Tibial artery (tissue), 4 donors: ENCODE results near the gene MGAT5.
A peak's percentile ranks its signal among the peaks of the same experiment; 100 is the strongest.

Experiments used
- DNase-seq, 2 donors: peaks; one replicate each; pipeline ENCODE4 v3.0.0-alpha.2; 2019
- H3K27ac ChIP-seq, 2 donors: fragments of 200-600 bp; sonication (generic) in 1 of 2; 1 replicate in 1 of 2; 2 replicates in 1 of 2; pipeline ENCODE4 v1.5.1; 2018 to 2019; ENCODE audit warnings: mild to moderate bottlenecking in 1 of 2
- H3K27me3 ChIP-seq, 2 donors: fragments of 200-600 bp; sonication (generic) in 1 of 2; one replicate each; pipeline versions ENCODE4 v1.5.1 to v1.6.0; 2016 to 2019
- H3K36me3 ChIP-seq, 3 donors: fragments of 200-600 bp; sonication (generic) in 2 of 3; one replicate each; pipeline ENCODE4 v1.5.1; 2016 to 2019; ENCODE audit warnings: mild to moderate bottlenecking in 2 of 3
- H3K4me1 ChIP-seq, 4 donors: fragments of 200-600 bp; sonication (generic) in 2 of 4; 1 replicate in 3 of 4; 2 replicates in 1 of 4; pipeline ENCODE4 v1.5.1; 2016 to 2019
- H3K4me3 ChIP-seq, 2 donors: fragments of 200-600 bp; sonication (generic) in 1 of 2; 1 replicate in 1 of 2; 2 replicates in 1 of 2; pipeline ENCODE4 v1.5.1; 2018 to 2019; ENCODE audit warnings: mild to moderate bottlenecking in 2 of 2
- H3K9me3 ChIP-seq, 3 donors: fragments of 200-600 bp; sonication (generic) in 1 of 3; one replicate each; pipeline ENCODE4 v1.5.1; 2016 to 2019
- intact Hi-C: fragments of 100-400 bp; cut with DNase I; formaldehyde crosslinking; loops from one replicate; pipeline ENCODE4 v1.15.0; 2023; ENCODE audit warnings: low total_unique reads
- TF ChIP-seq, protein P1 (sequence below), 2 experiments: fragments of 200-600 bp in 1 of 2; fragments of 450-650 bp in 1 of 2; IDR thresholded peaks; one replicate each; pipeline ENCODE4 v1.5.1; 2017 to 2019; ENCODE audit warnings: antibody characterized with exemption in 2 of 2, mild to moderate bottlenecking in 1 of 2, moderate library complexity in 1 of 2

MGAT5 gene

DNA sequence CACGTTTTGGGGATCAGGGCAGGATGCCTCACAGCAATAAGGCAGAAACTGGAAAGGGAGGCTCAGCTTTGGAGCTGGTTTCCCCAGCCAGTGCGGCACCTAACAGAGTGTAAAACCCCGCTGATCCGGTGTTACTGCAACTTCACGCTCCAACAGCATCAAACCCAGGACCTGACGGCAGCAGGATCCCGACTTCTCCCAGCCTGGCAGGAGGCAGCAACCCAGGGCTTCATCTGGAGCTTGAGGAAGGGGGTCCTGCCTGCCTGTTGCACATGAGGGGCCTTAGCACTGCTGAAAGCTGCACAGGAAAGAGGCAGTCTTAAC lies 209.8 kb downstream of the MGAT5 start:
- no peak overlapping the region for H3K27ac ChIP-seq
- intact Hi-C loops: no loop called here
- DNase-seq: peak in 1 of 2 donors; percentile 20

DNA sequence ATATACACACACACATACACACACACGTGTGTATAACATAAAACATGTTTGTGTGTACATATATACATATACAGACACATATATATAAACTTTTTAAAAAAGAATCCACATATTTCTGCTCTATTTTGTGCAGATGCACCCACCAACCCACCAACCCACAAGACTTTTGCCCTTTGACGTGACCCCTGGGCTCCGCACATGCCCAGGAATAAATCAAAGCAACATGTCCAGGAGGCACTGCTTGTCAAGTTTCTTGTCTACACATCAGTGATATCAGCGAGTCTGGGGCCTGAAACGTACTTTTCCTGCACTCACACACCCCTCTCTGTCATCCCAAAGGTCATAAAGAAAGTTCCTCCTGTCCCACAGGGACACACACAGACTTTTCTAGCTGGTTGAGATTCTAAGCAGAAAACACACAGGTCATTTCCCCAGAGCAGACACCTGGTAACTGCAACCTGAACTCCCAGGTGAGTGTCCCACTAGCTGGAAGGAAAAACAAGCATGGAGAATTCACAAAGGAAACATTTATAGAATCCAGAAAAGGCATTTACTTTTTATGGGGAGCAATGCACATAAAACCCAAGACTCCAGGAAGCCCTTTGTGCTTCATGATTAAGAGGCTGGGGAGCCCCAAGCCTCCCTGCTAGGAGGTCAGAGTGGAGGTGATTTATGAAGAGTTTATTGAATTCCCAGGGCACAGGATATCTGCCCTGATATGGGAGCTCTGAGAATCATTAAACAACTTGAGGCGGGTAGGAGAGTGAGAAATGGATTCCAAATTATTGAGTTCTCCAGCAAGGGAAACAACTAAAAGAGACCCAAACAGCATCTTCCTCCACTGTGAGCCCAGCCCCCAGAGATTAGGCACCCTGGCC lies 211.6 kb downstream of the MGAT5 start:
- TF ChIP-seq, protein P1, sequence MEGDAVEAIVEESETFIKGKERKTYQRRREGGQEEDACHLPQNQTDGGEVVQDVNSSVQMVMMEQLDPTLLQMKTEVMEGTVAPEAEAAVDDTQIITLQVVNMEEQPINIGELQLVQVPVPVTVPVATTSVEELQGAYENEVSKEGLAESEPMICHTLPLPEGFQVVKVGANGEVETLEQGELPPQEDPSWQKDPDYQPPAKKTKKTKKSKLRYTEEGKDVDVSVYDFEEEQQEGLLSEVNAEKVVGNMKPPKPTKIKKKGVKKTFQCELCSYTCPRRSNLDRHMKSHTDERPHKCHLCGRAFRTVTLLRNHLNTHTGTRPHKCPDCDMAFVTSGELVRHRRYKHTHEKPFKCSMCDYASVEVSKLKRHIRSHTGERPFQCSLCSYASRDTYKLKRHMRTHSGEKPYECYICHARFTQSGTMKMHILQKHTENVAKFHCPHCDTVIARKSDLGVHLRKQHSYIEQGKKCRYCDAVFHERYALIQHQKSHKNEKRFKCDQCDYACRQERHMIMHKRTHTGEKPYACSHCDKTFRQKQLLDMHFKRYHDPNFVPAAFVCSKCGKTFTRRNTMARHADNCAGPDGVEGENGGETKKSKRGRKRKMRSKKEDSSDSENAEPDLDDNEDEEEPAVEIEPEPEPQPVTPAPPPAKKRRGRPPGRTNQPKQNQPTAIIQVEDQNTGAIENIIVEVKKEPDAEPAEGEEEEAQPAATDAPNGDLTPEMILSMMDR (IDR thresholded peaks at IDR 0.05): no peak
- Histone ChIP-seq H3K27me3 (no peaks in the 10 kb centered on the region), H3K4me1 (no peaks in the 10 kb centered on the region), H3K9me3 (no peaks in the 10 kb centered on the region), H3K36me3 (no peaks in the 10 kb centered on the region), H3K4me3 (no peak overlapping the region), H3K27ac (no peak overlapping the region)
- intact Hi-C loops: no loop called here
- peak in 1 of 2 donors; percentile 15 for DNase-seq

More for the DNA sequence above, 209.8 kb downstream of the MGAT5 start:
- H3K9me3 ChIP-seq: no peaks in the 10 kb centered on the region
- H3K4me1 ChIP-seq: no peaks in the 10 kb centered on the region
- H3K4me3 ChIP-seq: no peak overlapping the region
- H3K27me3 ChIP-seq: no peaks in the 10 kb centered on the region
- no peaks in the 10 kb centered on the region for H3K36me3 ChIP-seq
- TF ChIP-seq, protein P1 (IDR thresholded peaks at IDR 0.05): no peak

DNA sequence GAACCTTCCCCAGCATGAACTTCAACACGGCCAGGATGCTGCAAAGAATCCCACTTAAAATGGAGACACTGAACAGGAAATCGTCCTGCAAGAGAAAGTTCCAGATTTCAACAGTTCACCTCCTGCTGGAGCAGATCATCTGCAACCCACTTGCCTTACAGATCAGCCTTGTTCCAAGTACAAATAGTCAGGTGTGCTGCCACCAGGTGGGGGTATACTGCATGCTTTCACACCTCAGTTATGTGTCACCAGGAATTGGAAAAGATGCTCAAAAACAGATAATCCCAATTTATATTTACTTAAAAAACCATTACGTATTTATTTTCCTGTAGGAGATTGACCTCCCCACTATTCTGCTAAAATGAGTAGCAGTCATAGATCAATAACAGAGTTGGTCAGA lies 212.3 kb downstream of the MGAT5 start:
- Histone ChIP-seq H3K4me3 (no peak overlapping the region), H3K27me3 (no peaks in the 10 kb centered on the region), H3K9me3 (no peaks in the 10 kb centered on the region), H3K36me3 (no peaks in the 10 kb centered on the region), H3K27ac (no peak overlapping the region), H3K4me1 (no peaks in the 10 kb centered on the region)
- intact Hi-C loops: no loop called here
- TF ChIP-seq, protein P1 (IDR thresholded peaks at IDR 0.05): no peak
- DNase-seq: peak in 1 of 2 donors; percentile 17

DNA sequence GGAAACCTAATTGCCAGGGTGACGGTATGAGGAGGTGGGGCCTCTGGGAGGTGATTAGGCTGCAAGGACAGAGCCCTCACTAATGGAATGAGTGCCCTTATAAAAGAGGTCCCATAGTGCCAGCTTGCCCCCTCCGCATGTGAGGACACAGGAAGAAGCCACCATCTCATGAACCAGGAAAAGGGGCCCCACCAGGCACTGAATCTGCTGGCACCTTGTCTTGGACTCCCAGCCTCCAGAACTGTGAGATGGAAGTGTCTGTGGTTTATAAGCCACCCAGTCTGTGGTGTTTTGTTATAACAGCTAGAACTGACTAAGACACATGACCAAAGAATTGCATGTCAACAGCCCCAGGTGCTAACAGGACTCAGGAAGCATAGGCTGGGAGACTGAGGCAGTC lies 214.3 kb downstream of the MGAT5 start:
- Histone ChIP-seq H3K4me3 (no peak overlapping the region), H3K9me3 (peaks cover 0 to 3% (median 3%) of the 10 kb centered on the region in 3 donors), H3K27ac (no peak overlapping the region), H3K27me3 (no peaks in the 10 kb centered on the region), H3K36me3 (no peaks in the 10 kb centered on the region), H3K4me1 (no peaks in the 10 kb centered on the region)
- DNase-seq: no peak
- TF ChIP-seq, protein P1 (IDR thresholded peaks at IDR 0.05): no peak
- intact Hi-C loops: no loop called here

DNA sequence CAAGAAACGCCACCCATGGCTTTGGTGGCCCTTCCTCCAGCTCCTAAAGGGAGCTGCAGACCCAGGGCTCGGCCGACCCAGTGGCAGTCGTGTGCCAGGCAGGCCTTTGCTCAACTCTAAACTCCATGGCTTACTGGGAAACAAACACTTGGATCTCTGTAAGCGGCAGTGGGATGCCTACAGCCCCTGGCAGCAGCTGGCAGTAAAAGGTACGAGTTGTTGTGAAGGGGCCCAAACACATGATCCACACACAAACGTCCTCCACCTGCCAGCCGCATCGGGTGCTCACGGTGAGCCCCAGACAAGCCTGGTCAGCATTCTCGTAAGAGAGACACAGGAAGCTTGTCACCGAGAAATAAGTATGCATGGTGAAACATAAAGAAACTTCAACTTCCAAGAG lies 214.9 kb downstream of the MGAT5 start:
- intact Hi-C loops: no loop called here
- H3K4me3 ChIP-seq: no peak overlapping the region
- peaks cover 0 to 10% (median 3%) of the 10 kb centered on the region in 3 donors for H3K9me3 ChIP-seq
- no peak for DNase-seq
- H3K27me3 ChIP-seq: no peaks in the 10 kb centered on the region
- H3K27ac ChIP-seq: no peak overlapping the region
- TF ChIP-seq, protein P1 (IDR thresholded peaks at IDR 0.05): no peak
- no peaks in the 10 kb centered on the region for H3K36me3 ChIP-seq
- H3K4me1 ChIP-seq: no peaks in the 10 kb centered on the region
